Measurements from ENCODE around the gene NTRK2. TPM values are rescaled to one million over a fixed set of nuclear protein-coding genes. Genes with fewer than 3 reads are reported as not detected.

Gene NTRK2
- total and polyA plus RNA-seq, 4 experiments from 2014 or later = 0.11 to 0.18 (median 0.12) TPM; not detected in 1

DNA sequence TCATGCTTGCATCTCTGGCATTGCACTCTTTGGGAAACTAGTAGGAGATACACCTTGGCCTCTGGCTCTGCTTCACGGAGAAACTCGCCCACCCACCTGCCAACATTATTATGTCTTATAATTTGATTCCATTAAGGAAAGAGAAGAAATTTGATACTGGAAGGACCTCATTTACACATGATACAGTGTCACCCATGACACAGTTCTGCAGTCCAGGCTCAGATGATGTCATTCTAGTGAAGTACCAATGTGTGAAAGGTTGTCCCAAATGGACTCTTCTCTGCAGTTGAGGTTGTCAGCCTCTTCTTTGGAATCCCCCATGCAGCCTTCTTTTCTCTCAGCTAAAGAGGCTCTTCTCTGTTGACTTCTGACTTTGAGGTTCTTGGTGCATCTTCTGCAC, 329.1 kb downstream of the NTRK2 start:
- Histone ChIP-seq H3K36me3 (ENCODE audit: insufficient read depth, low read length) (no peaks in the 10 kb centered on the region), H3K4me1 (ENCODE audit: insufficient read depth, low read length) (no peaks in the 10 kb centered on the region), H3K27me3 (ENCODE audit: insufficient read depth, low read length) (no peaks in the 10 kb centered on the region), H3K4me3 (ENCODE audit: low read length in 2 of 2) (no peak overlapping the region), H3K9me3 (ENCODE audit: control insufficient read depth in 1 of 2, low read length in 2 of 2) (peaks cover 0 to 4% of the 10 kb centered on the region in 2 donors), H3K27ac (ENCODE audit: low read depth, low read length) (no peak overlapping the region)
- ChIA-PET CTCF (ENCODE audit: partially characterized antibody) (no interaction called here), POLR2A (ENCODE audit: partially characterized antibody) (no interaction called here)
- H3K9me3 Mint-ChIP-seq = peaks cover 0 to 10% (median 5%) of the 10 kb centered on the region in 8 donors
- no peak overlapping the region for H3K27ac Mint-ChIP-seq
- DNase-seq = no peak
- H3K36me3 Mint-ChIP-seq = no peaks in the 10 kb centered on the region
- no peak overlapping the region for H3K4me3 Mint-ChIP-seq
- intact Hi-C loops (cut with micrococcal nuclease) = no loop called here
- peaks cover 2 to 4% of the 10 kb centered on the region in 2 donors for H3K27me3 Mint-ChIP-seq
- no peaks in the 10 kb centered on the region for H3K4me1 Mint-ChIP-seq

DNA sequence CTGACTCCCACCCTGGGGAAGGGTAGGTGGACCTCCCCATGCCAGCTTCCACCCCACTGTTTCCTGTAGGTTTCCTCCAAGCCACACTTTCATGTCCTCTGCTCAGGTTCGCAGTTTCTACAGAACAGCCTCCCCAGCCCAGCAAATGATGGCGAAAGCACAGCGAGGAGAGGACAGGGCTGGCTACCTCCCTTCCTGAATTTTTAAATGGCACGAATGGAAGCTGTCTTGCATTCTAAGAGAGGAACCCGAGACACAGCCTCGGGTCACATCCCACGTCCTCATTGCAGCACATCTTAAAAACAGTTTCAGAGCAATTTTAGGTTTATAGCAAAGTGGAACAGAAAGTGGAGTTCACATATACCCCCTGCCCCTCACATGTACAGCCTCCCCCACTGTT, 330.3 kb downstream of the NTRK2 start:
- intact Hi-C loops (cut with micrococcal nuclease) = no loop called here

DNA sequence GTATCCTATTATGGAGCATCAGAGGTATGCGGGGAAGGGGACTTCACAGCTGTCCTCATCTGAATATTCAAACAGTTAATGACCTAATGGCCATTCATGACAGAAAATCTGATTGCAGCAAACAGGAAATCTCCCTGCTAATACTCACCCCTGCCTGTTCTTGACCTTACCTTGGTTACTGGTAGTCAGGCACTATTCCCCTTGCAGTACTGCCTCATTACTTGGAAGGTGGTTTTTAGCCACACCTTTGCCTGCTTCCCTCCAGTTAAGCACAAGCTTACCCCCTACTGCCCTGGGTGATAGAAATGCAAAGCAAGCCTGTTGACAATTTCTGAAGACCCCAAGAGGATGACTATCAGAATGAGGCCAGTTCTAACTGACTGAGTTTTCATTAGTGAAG, 332.4 kb downstream of the NTRK2 start:
- CTCF ChIA-PET (ENCODE audit: partially characterized antibody) = no interaction called here
- Mint-ChIP-seq H3K4me3 (no peak overlapping the region), H3K36me3 (no peaks in the 10 kb centered on the region), H3K4me1 (no peaks in the 10 kb centered on the region), H3K27me3 (peaks cover 2% of the 10 kb centered on the region in 2 donors), H3K9me3 (peaks cover 0 to 10% (median 5%) of the 10 kb centered on the region in 8 donors), H3K27ac (no peak overlapping the region)
- H3K4me1 ChIP-seq (ENCODE audit: insufficient read depth, low read length) = no peaks in the 10 kb centered on the region
- POLR2A ChIA-PET (ENCODE audit: partially characterized antibody) = no interaction called here
- H3K9me3 ChIP-seq (ENCODE audit: control insufficient read depth in 1 of 2, low read length in 2 of 2) = peaks cover 0 to 4% of the 10 kb centered on the region in 2 donors
- H3K36me3 ChIP-seq (ENCODE audit: insufficient read depth, low read length) = no peaks in the 10 kb centered on the region
- no peak overlapping the region for H3K4me3 ChIP-seq (ENCODE audit: low read length in 2 of 2)
- DNase-seq = no peak
- no peaks in the 10 kb centered on the region for H3K27me3 ChIP-seq (ENCODE audit: insufficient read depth, low read length)
- no peak overlapping the region for H3K27ac ChIP-seq (ENCODE audit: low read depth, low read length)
- intact Hi-C loops (cut with micrococcal nuclease) = no loop called here

More for the DNA sequence above, 330.3 kb downstream of the NTRK2 start:
- H3K27ac Mint-ChIP-seq = no peak overlapping the region
- POLR2A ChIA-PET (ENCODE audit: partially characterized antibody) = no interaction called here
- CTCF ChIA-PET (ENCODE audit: partially characterized antibody) = no interaction called here
- no peaks in the 10 kb centered on the region for H3K36me3 ChIP-seq (ENCODE audit: insufficient read depth, low read length)
- H3K27ac ChIP-seq (ENCODE audit: low read depth, low read length) = no peak overlapping the region
- peaks cover 2 to 4% of the 10 kb centered on the region in 2 donors for H3K27me3 Mint-ChIP-seq
- H3K36me3 Mint-ChIP-seq = no peaks in the 10 kb centered on the region
- H3K9me3 Mint-ChIP-seq = peaks cover 0 to 10% (median 5%) of the 10 kb centered on the region in 8 donors
- peaks cover 0 to 4% of the 10 kb centered on the region in 2 donors for H3K9me3 ChIP-seq (ENCODE audit: control insufficient read depth in 1 of 2, low read length in 2 of 2)
- no peaks in the 10 kb centered on the region for H3K4me1 ChIP-seq (ENCODE audit: insufficient read depth, low read length)
- no peaks in the 10 kb centered on the region for H3K27me3 ChIP-seq (ENCODE audit: insufficient read depth, low read length)
- no peak overlapping the region for H3K4me3 Mint-ChIP-seq
- H3K4me3 ChIP-seq (ENCODE audit: low read length in 2 of 2) = no peak overlapping the region
- no peaks in the 10 kb centered on the region for H3K4me1 Mint-ChIP-seq
- DNase-seq = no peak

DNA sequence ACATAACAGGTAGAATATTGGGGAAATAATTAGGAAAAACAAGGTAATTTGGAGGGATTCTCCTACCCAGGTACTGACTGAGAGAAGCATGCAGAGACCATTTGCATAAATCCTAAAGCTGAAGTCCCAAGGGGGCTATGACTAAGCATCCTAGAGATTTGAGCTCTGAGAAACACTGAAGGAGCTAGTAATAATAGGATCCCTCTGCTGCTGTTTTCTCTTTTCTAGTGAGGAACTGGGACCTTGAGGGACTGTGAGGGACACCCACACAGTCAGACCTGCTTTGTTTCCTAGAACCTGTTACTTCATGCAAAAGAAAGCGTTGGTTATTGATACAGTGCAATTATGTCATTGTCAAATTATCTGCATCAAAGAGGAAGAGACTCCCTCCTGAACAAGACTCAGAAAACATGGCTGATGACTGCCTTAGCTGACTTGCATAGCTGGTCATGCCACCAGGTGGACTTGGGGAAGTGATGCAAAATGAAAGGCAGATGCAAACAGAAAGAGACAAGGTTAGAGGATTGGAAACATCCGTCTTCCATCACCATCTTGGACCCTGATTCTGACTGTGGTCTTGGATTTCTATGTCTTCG, 335.4 kb downstream of the NTRK2 start:
- Mint-ChIP-seq H3K4me3 (no peak overlapping the region), H3K4me1 (no peaks in the 10 kb centered on the region), H3K9me3 (peaks cover 0 to 8% (median 2%) of the 10 kb centered on the region in 8 donors), H3K27ac (no peak overlapping the region), H3K36me3 (no peaks in the 10 kb centered on the region), H3K27me3 (peaks cover 0 to 5% of the 10 kb centered on the region in 2 donors)
- Histone ChIP-seq H3K27ac (ENCODE audit: low read depth, low read length) (no peak overlapping the region), H3K27me3 (ENCODE audit: insufficient read depth, low read length) (no peaks in the 10 kb centered on the region), H3K4me3 (ENCODE audit: low read length in 2 of 2) (no peak overlapping the region), H3K4me1 (ENCODE audit: insufficient read depth, low read length) (no peaks in the 10 kb centered on the region), H3K9me3 (ENCODE audit: control insufficient read depth in 1 of 2, low read length in 2 of 2) (peaks cover 0 to 4% of the 10 kb centered on the region in 2 donors), H3K36me3 (ENCODE audit: insufficient read depth, low read length) (no peaks in the 10 kb centered on the region)
- intact Hi-C loops (cut with micrococcal nuclease) = no loop called here
- CTCF ChIA-PET (ENCODE audit: partially characterized antibody) = no interaction called here
- POLR2A ChIA-PET (ENCODE audit: partially characterized antibody) = no interaction called here
- DNase-seq = no peak

DNA sequence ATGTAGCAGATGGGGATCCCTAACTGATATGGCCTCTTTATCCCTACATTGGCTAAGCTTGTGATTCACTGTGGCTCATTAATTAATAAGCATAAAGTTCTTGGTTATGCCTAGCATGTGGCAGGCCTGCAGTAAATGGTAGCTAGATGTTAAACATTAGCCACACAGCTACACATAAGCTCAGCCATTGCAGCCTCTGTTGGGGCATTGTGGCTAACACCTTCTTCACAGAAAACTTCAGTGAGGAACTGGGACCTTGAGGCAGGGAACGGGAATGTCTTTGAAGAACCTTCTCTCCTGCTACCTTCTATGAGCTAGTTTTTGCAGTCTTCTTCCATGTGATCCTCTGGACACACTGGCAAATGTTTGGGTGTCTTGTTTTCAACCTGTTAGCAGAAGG, 338.2 kb downstream of the NTRK2 start:
- Mint-ChIP-seq H3K9me3 (peaks cover 0 to 3% (median 0%) of the 10 kb centered on the region in 8 donors), H3K27me3 (peaks cover 0 to 7% of the 10 kb centered on the region in 2 donors), H3K36me3 (no peaks in the 10 kb centered on the region), H3K4me3 (no peak overlapping the region), H3K27ac (no peak overlapping the region), H3K4me1 (no peaks in the 10 kb centered on the region)
- H3K4me3 ChIP-seq (ENCODE audit: low read length in 2 of 2) = no peak overlapping the region
- no peaks in the 10 kb centered on the region for H3K27me3 ChIP-seq (ENCODE audit: insufficient read depth, low read length)
- H3K27ac ChIP-seq (ENCODE audit: low read depth, low read length) = no peak overlapping the region
- CTCF ChIA-PET (ENCODE audit: partially characterized antibody) = no interaction called here
- H3K36me3 ChIP-seq (ENCODE audit: insufficient read depth, low read length) = no peaks in the 10 kb centered on the region
- DNase-seq = no peak
- H3K4me1 ChIP-seq (ENCODE audit: insufficient read depth, low read length) = no peaks in the 10 kb centered on the region
- intact Hi-C loops (cut with micrococcal nuclease) = no loop called here
- no peaks in the 10 kb centered on the region for H3K9me3 ChIP-seq (ENCODE audit: control insufficient read depth in 1 of 2, low read length in 2 of 2)
- POLR2A ChIA-PET (ENCODE audit: partially characterized antibody) = no interaction called here

DNA sequence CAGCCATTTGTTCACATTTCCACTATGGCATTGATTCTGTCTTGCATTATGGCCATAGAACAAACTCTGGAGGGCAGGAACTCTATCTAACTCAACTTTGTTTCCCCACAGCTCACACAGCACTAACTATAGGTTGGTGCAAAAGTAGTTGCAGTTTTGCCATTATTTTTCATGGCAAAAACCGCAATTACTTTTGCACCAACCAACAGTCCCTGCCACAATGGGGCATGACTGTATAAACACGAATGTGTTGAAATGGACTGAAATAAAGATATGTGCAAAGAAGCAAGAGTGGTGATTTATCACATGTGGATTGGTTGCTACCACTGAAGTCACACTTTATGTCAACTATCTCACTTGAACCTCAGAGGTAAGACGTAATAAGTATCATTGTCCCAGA, 338.7 kb downstream of the NTRK2 start:
- no peaks in the 10 kb centered on the region for H3K9me3 Mint-ChIP-seq
- H3K4me3 ChIP-seq (ENCODE audit: low read length in 2 of 2) = no peak overlapping the region
- H3K36me3 Mint-ChIP-seq = no peaks in the 10 kb centered on the region
- ChIA-PET CTCF (ENCODE audit: partially characterized antibody) (no interaction called here), POLR2A (ENCODE audit: partially characterized antibody) (no interaction called here)
- no peaks in the 10 kb centered on the region for H3K27me3 ChIP-seq (ENCODE audit: insufficient read depth, low read length)
- H3K27ac ChIP-seq (ENCODE audit: low read depth, low read length) = no peak overlapping the region
- no peaks in the 10 kb centered on the region for H3K36me3 ChIP-seq (ENCODE audit: insufficient read depth, low read length)
- H3K4me3 Mint-ChIP-seq = no peak overlapping the region
- no peaks in the 10 kb centered on the region for H3K4me1 Mint-ChIP-seq
- H3K27ac Mint-ChIP-seq = no peak overlapping the region
- no peak for DNase-seq
- no peaks in the 10 kb centered on the region for H3K9me3 ChIP-seq (ENCODE audit: control insufficient read depth in 1 of 2, low read length in 2 of 2)
- H3K4me1 ChIP-seq (ENCODE audit: insufficient read depth, low read length) = no peaks in the 10 kb centered on the region
- intact Hi-C loops (cut with micrococcal nuclease) = no loop called here
- H3K27me3 Mint-ChIP-seq = peaks cover 0 to 7% of the 10 kb centered on the region in 2 donors

DNA sequence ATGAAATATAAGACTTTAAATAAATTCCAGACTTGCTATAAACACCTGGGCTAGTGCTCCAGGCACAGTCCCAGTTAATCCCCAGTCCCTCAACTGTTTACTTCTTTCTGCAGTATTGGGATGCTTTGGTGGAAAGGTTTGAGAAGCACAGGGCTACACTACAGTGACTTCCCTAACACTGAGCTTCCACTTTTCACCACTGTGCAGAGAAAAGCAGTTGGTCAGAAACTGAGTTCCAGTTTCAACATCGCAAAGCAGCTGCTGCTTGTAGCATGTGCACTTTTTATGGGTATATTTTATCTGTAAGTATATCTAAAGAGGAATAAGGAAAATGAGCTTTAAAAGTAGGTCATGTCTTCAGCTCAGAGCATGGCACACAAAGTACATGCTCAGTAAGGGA, 339.7 kb downstream of the NTRK2 start:
- Histone ChIP-seq H3K27me3 (ENCODE audit: insufficient read depth, low read length) (no peaks in the 10 kb centered on the region), H3K9me3 (ENCODE audit: control insufficient read depth in 1 of 2, low read length in 2 of 2) (no peaks in the 10 kb centered on the region), H3K4me3 (ENCODE audit: low read length in 2 of 2) (no peak overlapping the region), H3K4me1 (ENCODE audit: insufficient read depth, low read length) (no peaks in the 10 kb centered on the region), H3K27ac (ENCODE audit: low read depth, low read length) (no peak overlapping the region), H3K36me3 (ENCODE audit: insufficient read depth, low read length) (no peaks in the 10 kb centered on the region)
- intact Hi-C loops (cut with micrococcal nuclease) = no loop called here
- no peaks in the 10 kb centered on the region for H3K4me1 Mint-ChIP-seq
- no peaks in the 10 kb centered on the region for H3K9me3 Mint-ChIP-seq
- CTCF ChIA-PET (ENCODE audit: partially characterized antibody) = no interaction called here
- no peak overlapping the region for H3K4me3 Mint-ChIP-seq
- no peak for DNase-seq
- POLR2A ChIA-PET (ENCODE audit: partially characterized antibody) = no interaction called here
- no peaks in the 10 kb centered on the region for H3K36me3 Mint-ChIP-seq
- no peak overlapping the region for H3K27ac Mint-ChIP-seq
- H3K27me3 Mint-ChIP-seq = peaks cover 4 to 7% of the 10 kb centered on the region in 2 donors

DNA sequence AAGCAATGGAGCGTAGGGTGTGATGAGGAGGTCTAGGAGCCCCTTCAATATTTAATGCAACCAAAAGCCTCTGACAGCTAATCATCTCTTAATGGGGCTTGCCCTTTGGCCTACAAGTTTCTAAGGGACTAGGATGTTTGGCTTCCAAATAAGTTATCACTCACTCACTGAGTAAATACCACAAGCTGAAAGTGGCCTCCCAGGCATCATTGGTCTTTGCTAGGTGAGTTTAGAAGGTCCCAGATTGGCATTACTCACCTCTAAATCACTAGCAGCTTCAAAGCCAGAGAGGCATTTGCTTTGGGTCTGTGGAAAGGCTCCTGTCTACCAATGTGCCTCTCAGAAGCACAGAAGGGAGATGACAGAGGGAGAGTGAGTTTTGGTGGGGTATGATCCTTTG, 344.2 kb downstream of the NTRK2 start:
- no peaks in the 10 kb centered on the region for H3K9me3 ChIP-seq (ENCODE audit: control insufficient read depth in 1 of 2, low read length in 2 of 2)
- Mint-ChIP-seq H3K27ac (no peak overlapping the region), H3K36me3 (no peaks in the 10 kb centered on the region), H3K27me3 (peaks cover 4% of the 10 kb centered on the region in 2 donors), H3K9me3 (no peaks in the 10 kb centered on the region), H3K4me1 (no peaks in the 10 kb centered on the region), H3K4me3 (no peak overlapping the region)
- no peak for DNase-seq
- no peaks in the 10 kb centered on the region for H3K36me3 ChIP-seq (ENCODE audit: insufficient read depth, low read length)
- H3K27ac ChIP-seq (ENCODE audit: low read depth, low read length) = no peak overlapping the region
- no peaks in the 10 kb centered on the region for H3K4me1 ChIP-seq (ENCODE audit: insufficient read depth, low read length)
- CTCF ChIA-PET (ENCODE audit: partially characterized antibody) = no interaction called here
- POLR2A ChIA-PET (ENCODE audit: partially characterized antibody) = no interaction called here
- intact Hi-C loops (cut with micrococcal nuclease) = no loop called here
- no peaks in the 10 kb centered on the region for H3K27me3 ChIP-seq (ENCODE audit: insufficient read depth, low read length)
- no peak overlapping the region for H3K4me3 ChIP-seq (ENCODE audit: low read length in 2 of 2)

Measured in CD4-positive, alpha-beta memory T cell (primary cell).